ENCODE data around the gene NAB2. TPM values are rescaled to one million over a fixed set of nuclear protein-coding genes. Genes with fewer than 3 reads are reported as not detected.

NAB2 gene
- total RNA-seq, 1 donor from 2014 or later = 22.1 TPM

DNA sequence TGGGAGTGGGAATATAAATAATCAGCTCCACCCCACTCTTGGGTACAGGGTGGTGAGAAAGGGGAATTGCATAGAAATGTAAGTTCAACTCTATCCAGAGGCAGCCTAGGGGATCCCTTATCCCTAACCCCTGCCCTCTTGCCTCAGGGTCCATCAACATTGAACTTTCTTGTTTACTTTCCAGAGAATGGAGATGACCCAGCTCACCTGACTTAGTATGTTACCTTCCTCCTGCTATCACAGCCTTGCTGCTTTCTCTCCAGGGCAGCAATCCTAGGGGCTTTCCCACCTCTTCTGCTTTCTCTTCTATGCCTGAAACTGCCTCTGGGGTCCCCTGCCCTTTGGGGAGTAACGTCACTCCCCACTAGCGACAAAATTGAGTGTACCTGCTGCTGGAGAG lies 42.0 kb downstream of the NAB2 start:
- Mint-ChIP-seq H3K4me3 (no peak overlapping the region), H3K4me1 (peaks cover 13% of the 10 kb centered on the region), H3K36me3 (ENCODE audit: low read depth) (no peaks in the 10 kb centered on the region), H3K27ac (no peak overlapping the region), H3K27me3 (peaks cover 6% of the 10 kb centered on the region), H3K9me3 (no peaks in the 10 kb centered on the region)
- no peak for ATAC-seq (ENCODE audit: low read depth)
- intact Hi-C loops (cut with micrococcal nuclease) = no loop called here
- ChIA-PET CTCF (interaction anchor here (1.0 kb wide), 1 partner anchor 19 kb away, joined by 3 read pairs; the partner anchor contains the start of gene STAT6), POLR2A (no interaction called here)
- TF ChIP-seq, protein P1, sequence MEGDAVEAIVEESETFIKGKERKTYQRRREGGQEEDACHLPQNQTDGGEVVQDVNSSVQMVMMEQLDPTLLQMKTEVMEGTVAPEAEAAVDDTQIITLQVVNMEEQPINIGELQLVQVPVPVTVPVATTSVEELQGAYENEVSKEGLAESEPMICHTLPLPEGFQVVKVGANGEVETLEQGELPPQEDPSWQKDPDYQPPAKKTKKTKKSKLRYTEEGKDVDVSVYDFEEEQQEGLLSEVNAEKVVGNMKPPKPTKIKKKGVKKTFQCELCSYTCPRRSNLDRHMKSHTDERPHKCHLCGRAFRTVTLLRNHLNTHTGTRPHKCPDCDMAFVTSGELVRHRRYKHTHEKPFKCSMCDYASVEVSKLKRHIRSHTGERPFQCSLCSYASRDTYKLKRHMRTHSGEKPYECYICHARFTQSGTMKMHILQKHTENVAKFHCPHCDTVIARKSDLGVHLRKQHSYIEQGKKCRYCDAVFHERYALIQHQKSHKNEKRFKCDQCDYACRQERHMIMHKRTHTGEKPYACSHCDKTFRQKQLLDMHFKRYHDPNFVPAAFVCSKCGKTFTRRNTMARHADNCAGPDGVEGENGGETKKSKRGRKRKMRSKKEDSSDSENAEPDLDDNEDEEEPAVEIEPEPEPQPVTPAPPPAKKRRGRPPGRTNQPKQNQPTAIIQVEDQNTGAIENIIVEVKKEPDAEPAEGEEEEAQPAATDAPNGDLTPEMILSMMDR (IDR thresholded peaks at IDR 0.05) = no peak
- no peak for DNase-seq

DNA sequence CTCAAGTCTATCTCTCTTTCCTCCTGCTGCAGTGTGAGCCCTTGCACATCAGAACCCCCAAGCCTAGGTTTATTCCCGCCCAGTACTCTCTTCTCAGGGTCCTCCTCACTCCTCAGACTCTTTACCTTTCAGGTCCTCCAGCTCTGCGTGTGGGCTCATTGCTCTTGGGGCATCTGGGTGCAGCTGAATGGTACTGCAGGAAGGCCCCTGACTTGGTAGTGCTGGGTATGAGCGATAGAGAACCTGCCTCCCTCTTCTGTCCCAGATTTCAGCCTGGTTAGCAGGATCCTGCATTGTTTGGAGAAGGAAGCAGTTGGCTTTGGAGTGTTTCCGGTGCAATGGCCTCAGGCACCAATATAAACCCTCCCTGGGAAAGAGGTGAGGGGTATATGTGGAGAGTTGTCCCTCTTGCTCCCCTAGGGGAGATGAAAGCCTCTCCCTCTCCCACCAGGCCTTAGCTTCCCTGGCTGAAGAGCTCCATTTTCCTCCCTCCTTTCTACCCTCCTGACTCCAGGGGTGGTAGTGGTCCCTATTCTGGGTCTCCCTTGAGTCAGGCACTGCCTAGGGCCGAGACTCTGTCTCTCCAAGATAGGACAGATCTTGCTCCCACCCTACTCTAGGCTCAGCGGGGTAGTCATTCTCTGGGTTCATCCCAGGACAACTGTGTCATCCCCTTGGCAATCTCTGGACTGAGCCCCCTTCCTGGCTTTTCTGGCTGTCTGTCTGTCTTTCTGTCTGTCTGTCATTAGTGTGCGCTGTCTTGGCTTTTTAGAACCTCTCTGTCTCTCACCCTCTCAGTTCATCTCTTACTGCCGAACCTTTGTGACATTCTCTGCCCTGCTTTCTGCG lies 43.2 kb downstream of the NAB2 start:
- Mint-ChIP-seq H3K36me3 (ENCODE audit: low read depth) (no peaks in the 10 kb centered on the region), H3K27me3 (peaks cover 6% of the 10 kb centered on the region), H3K4me3 (no peak overlapping the region), H3K9me3 (no peaks in the 10 kb centered on the region), H3K4me1 (peaks cover 11% of the 10 kb centered on the region), H3K27ac (peak overlapping the region; percentile 2)
- TF ChIP-seq, protein P1 (IDR thresholded peaks at IDR 0.05) = no peak
- no peak for DNase-seq
- ChIA-PET CTCF (no interaction called here), POLR2A (no interaction called here)
- intact Hi-C loops (cut with micrococcal nuclease) = no loop called here
- ATAC-seq (ENCODE audit: low read depth) = no peak

DNA sequence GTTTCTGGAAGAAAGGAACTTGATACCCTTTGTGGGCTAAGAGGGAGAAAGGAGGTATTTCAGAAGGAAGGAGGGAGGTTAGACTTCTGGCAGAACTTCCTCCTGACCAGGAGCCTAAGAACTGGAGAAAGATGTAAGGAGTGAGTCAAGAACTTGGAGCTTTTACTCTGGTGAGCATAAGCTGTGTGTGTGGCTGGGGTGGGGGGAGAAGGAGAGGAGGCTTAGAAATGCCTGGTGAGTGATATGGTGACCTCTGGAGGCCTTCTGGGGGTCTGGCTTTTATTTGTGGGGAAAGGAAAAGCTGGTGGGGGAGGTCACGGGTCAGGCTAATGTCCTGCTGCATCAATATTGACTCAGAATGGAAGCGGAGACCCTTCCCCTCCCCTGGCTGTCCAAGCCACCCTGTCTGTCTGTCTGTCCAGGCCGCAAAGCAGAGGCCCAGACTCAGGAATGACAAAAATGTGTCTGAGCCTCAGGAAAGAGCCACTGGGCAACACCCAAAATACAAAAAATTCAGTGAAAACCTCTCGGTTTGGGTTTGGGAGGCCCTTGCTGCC lies 44.2 kb downstream of the NAB2 start:
- POLR2A ChIA-PET = no interaction called here
- ATAC-seq (ENCODE audit: low read depth) = no peak
- CTCF ChIA-PET = interaction anchor here (0.6 to 1.0 kb wide), 3 partner anchors 50 to 100 kb away, joined by 3 to 7 read pairs (median 3); no protein-coding TSS in a partner anchor
- no peak overlapping the region for H3K4me3 Mint-ChIP-seq
- TF ChIP-seq, protein P1 (IDR thresholded peaks at IDR 0.05) = no peak
- peaks cover 6% of the 10 kb centered on the region for H3K27me3 Mint-ChIP-seq
- no peaks in the 10 kb centered on the region for H3K9me3 Mint-ChIP-seq
- H3K27ac Mint-ChIP-seq = no peak overlapping the region
- DNase-seq = no peak
- H3K4me1 Mint-ChIP-seq = peaks cover 8% of the 10 kb centered on the region
- intact Hi-C loops (cut with micrococcal nuclease) = no loop called here
- no peaks in the 10 kb centered on the region for H3K36me3 Mint-ChIP-seq (ENCODE audit: low read depth)

DNA sequence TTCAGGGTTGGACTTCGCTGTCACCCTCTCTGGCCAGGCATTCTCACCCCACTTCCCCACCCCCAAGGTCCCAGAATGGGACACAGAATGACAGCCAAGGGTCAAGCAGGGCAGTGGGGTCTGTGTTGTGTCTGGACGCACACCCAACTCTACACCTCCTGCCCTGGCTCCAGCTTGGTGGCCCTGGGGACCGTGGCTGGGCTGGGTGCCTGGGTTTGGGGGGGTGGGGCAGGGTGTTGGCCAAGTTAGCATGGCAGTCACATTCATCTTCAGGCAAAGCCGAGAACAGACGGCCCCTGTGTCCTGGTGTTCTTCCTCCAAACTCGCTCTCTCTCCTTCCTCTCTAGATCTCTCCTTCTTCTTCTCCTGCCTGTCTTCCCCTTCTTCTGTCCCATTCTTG lies 45.0 kb downstream of the NAB2 start:
- intact Hi-C loops (cut with micrococcal nuclease) = no loop called here
- POLR2A ChIA-PET = no interaction called here
- Mint-ChIP-seq H3K4me1 (peaks cover 8% of the 10 kb centered on the region), H3K9me3 (no peaks in the 10 kb centered on the region), H3K36me3 (ENCODE audit: low read depth) (no peaks in the 10 kb centered on the region), H3K4me3 (no peak overlapping the region), H3K27me3 (peaks cover 6% of the 10 kb centered on the region), H3K27ac (no peak overlapping the region)
- TF ChIP-seq, protein P1 (IDR thresholded peaks at IDR 0.05) = no peak
- CTCF ChIA-PET = interaction anchor here (1.0 kb wide), 1 partner anchor 50 kb away, joined by 3 read pairs; no protein-coding TSS in a partner anchor
- DNase-seq (no peak), ATAC-seq (ENCODE audit: low read depth) (no peak)

DNA sequence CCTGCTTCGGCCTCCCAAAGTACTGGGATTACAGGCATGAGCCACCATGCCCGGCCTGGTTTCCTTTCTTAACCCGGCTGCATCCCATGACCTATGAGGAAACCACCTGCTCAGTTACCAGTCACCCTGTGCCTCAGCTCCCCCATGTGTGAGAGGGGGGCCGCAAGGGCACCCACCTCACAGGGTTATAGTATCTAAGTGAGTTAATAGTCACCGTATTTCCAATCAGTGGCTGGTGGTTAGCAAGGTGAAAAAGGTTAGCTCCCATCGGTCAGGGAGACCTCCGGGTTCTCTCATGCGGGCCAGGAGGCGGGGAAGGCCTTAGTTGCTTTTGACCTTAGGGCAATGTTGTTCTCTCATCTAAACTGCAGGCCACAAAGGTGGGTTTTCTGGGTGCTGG lies 46.0 kb downstream of the NAB2 start:
- H3K27ac Mint-ChIP-seq = no peak overlapping the region
- ChIA-PET POLR2A (no interaction called here), CTCF (no interaction called here)
- H3K4me1 Mint-ChIP-seq = peaks cover 5% of the 10 kb centered on the region
- H3K27me3 Mint-ChIP-seq = peaks cover 3% of the 10 kb centered on the region
- no peaks in the 10 kb centered on the region for H3K9me3 Mint-ChIP-seq
- no peaks in the 10 kb centered on the region for H3K36me3 Mint-ChIP-seq (ENCODE audit: low read depth)
- no peak for DNase-seq
- TF ChIP-seq, protein P1 (IDR thresholded peaks at IDR 0.05) = no peak
- H3K4me3 Mint-ChIP-seq = no peak overlapping the region
- no peak for ATAC-seq (ENCODE audit: low read depth)
- intact Hi-C loops (cut with micrococcal nuclease) = no loop called here

Measured in activated B cell treated with CpG ODN at 0.5 μM for 24 hours (primary cell).